SK-N-SH treated with all-trans-retinoic acid at 6 μM for 48 hours (cell line): ENCODE data around the gene IKBKE.

Source experiments
- ATAC-seq: fragments of 200-7000 bp; cut with Tn5 transposase; 3 replicates; pipeline ENCODE4 v1.9.1; 2020; ENCODE audit warnings: mild to moderate bottlenecking, moderate library complexity
- ARNTL ChIP-seq: fragments of 450-650 bp; formaldehyde crosslinking; IDR thresholded peaks from 2 replicates; pipeline ENCODE4 v1.5.0; 2020; ENCODE audit warnings: low read depth, mild to moderate bottlenecking, moderate library complexity, borderline replicate concordance
- BACH2 ChIP-seq: fragments of 250-450 bp; sonication (Bioruptor Pico); IDR thresholded peaks from 2 replicates; pipeline ENCODE4 v1.9.0; 2021; ENCODE audit warnings: mild to moderate bottlenecking, borderline replicate concordance
- CSDC2 ChIP-seq: fragments of 250-450 bp; sonication (Bioruptor Pico); IDR thresholded peaks from 2 replicates; pipeline ENCODE4 v1.5.0; 2020; ENCODE audit warnings: mild to moderate bottlenecking, moderate library complexity
- ESRRG ChIP-seq: fragments of 250-450 bp; sonication (Bioruptor Pico); IDR thresholded peaks from 2 replicates; pipeline ENCODE4 v1.6.1; 2021; ENCODE audit warnings: mild to moderate bottlenecking
- GLIS3 ChIP-seq: fragments of 250-450 bp; sonication (Bioruptor Pico); IDR thresholded peaks from 2 replicates; pipeline ENCODE4 v1.5.0; 2020; ENCODE audit warnings: mild to moderate bottlenecking, moderate library complexity
- ISL1 ChIP-seq: fragments of 250-450 bp; sonication (Bioruptor Pico); IDR thresholded peaks from 2 replicates; pipeline ENCODE4 v2.1.2; 2022; ENCODE audit warnings: mild to moderate bottlenecking, moderate library complexity
- OSR1 ChIP-seq: fragments of 250-450 bp; sonication (Bioruptor Pico); IDR thresholded peaks from 2 replicates; pipeline ENCODE4 v1.8.0; 2022; ENCODE audit warnings: moderate library complexity, mild to moderate bottlenecking, inconsistent platforms
- TCF4 ChIP-seq: fragments of 250-450 bp; sonication (Bioruptor Pico); IDR thresholded peaks from 2 replicates; pipeline ENCODE4 v1.8.0; 2021; ENCODE audit warnings: mild to moderate bottlenecking, moderate library complexity, borderline replicate concordance
- TOX ChIP-seq: fragments of 250-450 bp; sonication (Bioruptor Pico); IDR thresholded peaks from 2 replicates; pipeline ENCODE4 v1.8.0; 2021; ENCODE audit warnings: mild to moderate bottlenecking, moderate library complexity, borderline replicate concordance
- ZC3H10 ChIP-seq: fragments of 250-450 bp; sonication (Bioruptor Pico); IDR thresholded peaks from 2 replicates; pipeline ENCODE4 v1.5.1; 2021; ENCODE audit warnings: mild to moderate bottlenecking, moderate library complexity
- ZFP3 ChIP-seq: fragments of 250-450 bp; sonication (Bioruptor Pico); IDR thresholded peaks from 2 replicates; pipeline ENCODE4 v1.5.0; 2020; ENCODE audit warnings: mild to moderate bottlenecking, moderate library complexity
- ZFP30 ChIP-seq: fragments of 450-650 bp; formaldehyde crosslinking; IDR thresholded peaks from 2 replicates; pipeline ENCODE4 v1.5.0; 2022; ENCODE audit warnings: mild to moderate bottlenecking, moderate library complexity
- ZNF565 ChIP-seq: fragments of 450-650 bp; formaldehyde crosslinking; conservative IDR thresholded peaks from 2 replicates; pipeline ENCODE4 v1.5.0; 2020; ENCODE audit warnings: low read depth, mild to moderate bottlenecking, moderate library complexity
- ZNF8 ChIP-seq: fragments of 450-650 bp; formaldehyde crosslinking; IDR thresholded peaks from 2 replicates; pipeline ENCODE4 v1.5.0; 2020; ENCODE audit warnings: mild to moderate bottlenecking, moderate library complexity
- TF ChIP-seq, protein P1 (sequence below): fragments of 250-450 bp; sonication (Bioruptor Pico); IDR thresholded peaks from 2 replicates; pipeline ENCODE4 v1.5.1; 2020; ENCODE audit warnings: low read depth, mild to moderate bottlenecking, moderate library complexity
- TF ChIP-seq, protein P2 (sequence below): fragments of 250-450 bp; sonication (Bioruptor Pico); IDR thresholded peaks from 2 replicates; pipeline ENCODE4 v1.8.0; 2021; ENCODE audit warnings: low read depth, mild to moderate bottlenecking, moderate library complexity, borderline replicate concordance
- TF ChIP-seq, protein P3 (sequence below): fragments of 250-450 bp; sonication (Bioruptor Pico); IDR thresholded peaks from 2 replicates; pipeline ENCODE4 v1.5.0; 2020; ENCODE audit warnings: mild to moderate bottlenecking, moderate library complexity

IKBKE gene

DNA sequence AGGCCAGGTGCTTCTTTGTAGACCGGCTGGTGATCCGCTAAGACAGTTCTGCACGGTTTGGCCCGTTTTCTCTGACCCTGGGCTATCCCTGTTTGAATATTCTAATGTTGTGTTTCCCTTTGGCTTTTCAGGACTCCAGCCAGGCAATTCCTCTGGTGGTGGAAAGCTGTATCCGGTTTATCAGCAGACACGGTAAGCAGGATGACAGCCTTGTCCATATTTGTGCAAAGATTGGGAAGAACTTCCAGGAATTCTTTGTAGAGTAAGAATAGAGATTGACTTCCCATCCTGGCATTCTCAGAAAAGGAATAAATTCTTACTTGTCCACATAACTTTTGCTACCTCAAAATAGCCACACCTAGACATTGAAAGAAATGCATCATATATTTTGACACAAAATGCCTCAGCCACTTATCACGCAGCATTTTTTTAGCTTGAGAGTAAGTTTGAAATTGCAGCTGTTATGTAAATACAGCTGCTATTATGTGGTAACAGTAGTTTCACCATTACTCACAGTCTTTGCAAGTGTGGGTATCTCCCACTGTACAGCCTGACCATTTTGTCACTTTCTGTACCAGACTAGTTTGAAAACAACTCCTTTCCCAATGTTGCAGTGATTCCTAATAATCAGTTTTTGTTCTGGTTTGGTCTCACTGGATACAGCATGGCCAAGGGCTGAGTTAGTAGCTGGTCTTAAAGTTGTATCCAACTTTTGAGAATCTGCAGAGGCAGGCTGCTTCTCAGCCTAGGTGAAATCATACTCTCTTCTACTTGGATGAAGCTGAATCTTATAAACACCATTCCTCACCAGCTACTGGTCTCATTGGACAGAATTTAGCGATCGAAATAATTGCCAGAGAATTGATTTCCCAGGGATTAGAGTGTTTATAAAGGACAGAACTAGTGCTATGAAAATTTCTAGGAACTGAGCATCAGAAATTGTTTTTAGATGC is 40.0 kb upstream of the IKBKE start (continued):
- no peak for TF ChIP-seq TCF4 (CRISPR knock-in tag)

DNA sequence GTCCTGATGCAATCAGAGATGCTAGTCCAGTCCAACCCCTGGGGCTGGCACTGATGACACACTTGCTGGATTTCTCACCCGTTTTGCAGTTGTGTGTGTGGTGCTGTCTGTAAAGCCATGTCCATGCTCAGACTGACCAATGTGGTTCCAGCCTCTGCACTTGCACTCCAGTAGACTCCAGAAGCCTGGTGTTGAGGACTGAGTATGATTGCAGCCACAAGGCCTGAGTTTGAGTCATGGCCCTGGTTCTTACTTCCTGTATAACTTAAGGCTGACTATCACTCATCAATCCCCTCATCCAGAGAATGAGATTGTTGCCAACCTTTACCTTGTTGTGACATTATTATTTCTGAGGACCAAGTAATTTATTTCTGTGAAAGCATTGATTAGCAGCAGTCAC is 34.8 kb upstream of the IKBKE start:
- no peak for TF ChIP-seq ARNTL
- TF ChIP-seq, protein P1, sequence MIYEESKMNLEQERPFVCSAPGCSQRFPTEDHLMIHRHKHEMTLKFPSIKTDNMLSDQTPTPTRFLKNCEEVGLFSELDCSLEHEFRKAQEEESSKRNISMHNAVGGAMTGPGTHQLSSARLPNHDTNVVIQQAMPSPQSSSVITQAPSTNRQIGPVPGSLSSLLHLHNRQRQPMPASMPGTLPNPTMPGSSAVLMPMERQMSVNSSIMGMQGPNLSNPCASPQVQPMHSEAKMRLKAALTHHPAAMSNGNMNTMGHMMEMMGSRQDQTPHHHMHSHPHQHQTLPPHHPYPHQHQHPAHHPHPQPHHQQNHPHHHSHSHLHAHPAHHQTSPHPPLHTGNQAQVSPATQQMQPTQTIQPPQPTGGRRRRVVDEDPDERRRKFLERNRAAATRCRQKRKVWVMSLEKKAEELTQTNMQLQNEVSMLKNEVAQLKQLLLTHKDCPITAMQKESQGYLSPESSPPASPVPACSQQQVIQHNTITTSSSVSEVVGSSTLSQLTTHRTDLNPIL (CRISPR knock-in tag), result no peak
- TF ChIP-seq ZNF565 (CRISPR knock-in tag), result no peak
- no peak for TF ChIP-seq ZFP30 (CRISPR knock-in tag)
- ATAC-seq, result no peak; the same call in 2 of the 3 replicates

DNA sequence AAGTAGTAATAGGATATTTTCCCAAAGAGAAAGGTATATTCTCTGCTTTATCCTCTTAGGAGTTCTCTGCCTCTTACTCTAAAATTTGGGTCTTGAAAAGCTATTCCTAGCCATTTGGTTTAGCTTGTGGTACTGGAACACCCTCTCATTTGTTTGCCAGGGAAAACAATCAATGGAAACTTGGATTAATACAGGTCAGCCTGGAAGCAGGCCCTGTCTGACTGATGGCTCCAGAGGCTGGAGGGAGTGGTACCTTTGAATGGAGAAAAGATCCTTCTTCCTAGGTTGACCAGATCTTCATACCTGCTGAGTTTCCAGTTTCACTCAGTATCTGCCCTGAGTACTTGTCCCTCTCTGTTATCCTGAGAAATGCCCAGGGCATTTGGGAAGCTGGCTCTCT is 31.7 kb upstream of the IKBKE start:
- TF ChIP-seq BACH2 (CRISPR knock-in tag) (no peak), TCF4 (CRISPR knock-in tag) (no peak), ZFP3 (CRISPR knock-in tag) (no peak), ZC3H10 (CRISPR knock-in tag) (no peak), TOX (no peak), ARNTL (no peak), CSDC2 (CRISPR knock-in tag) (no peak), OSR1 (no peak), GLIS3 (CRISPR knock-in tag) (no peak), ZFP30 (CRISPR knock-in tag) (no peak), ESRRG (CRISPR knock-in tag) (no peak), ZNF8 (CRISPR knock-in tag) (no peak)
- TF ChIP-seq, protein P2, sequence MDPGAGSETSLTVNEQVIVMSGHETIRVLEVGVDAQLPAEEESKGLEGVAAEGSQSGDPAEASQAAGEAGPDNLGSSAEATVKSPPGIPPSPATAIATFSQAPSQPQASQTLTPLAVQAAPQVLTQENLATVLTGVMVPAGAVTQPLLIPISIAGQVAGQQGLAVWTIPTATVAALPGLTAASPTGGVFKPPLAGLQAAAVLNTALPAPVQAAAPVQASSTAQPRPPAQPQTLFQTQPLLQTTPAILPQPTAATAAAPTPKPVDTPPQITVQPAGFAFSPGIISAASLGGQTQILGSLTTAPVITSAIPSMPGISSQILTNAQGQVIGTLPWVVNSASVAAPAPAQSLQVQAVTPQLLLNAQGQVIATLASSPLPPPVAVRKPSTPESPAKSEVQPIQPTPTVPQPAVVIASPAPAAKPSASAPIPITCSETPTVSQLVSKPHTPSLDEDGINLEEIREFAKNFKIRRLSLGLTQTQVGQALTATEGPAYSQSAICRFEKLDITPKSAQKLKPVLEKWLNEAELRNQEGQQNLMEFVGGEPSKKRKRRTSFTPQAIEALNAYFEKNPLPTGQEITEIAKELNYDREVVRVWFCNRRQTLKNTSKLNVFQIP (CRISPR knock-in tag), result no peak
- TF ChIP-seq, all 23 proteins: peak for 0
- ATAC-seq, result no peak

DNA sequence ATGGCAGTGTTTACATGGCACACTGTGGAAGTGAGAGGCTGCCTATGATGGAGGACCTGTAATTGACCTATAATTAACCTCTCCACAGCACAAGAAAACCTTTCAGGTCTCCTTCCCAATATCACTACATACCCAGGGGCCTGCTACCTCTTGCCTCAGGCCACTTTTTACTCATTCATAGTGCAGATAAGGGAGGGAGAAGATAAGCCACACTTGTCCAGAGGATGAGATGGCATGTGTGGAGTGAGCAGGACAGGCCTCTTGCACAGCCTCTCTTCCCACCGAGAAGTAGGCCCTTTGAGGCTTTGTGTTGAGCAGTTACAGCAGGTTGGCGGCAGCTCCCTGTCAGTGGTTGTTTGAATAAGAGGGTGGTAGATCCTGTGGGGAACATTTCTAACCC is 31.1 kb upstream of the IKBKE start:
- no peak for TF ChIP-seq ZFP30 (CRISPR knock-in tag)
- no peak for TF ChIP-seq BACH2 (CRISPR knock-in tag)
- TF ChIP-seq ISL1 (CRISPR knock-in tag), result no peak
- TF ChIP-seq, protein P2 (CRISPR knock-in tag), result no peak
- TF ChIP-seq ZFP3 (CRISPR knock-in tag), result no peak
- TF ChIP-seq TCF4 (CRISPR knock-in tag), result no peak
- no peak for TF ChIP-seq ESRRG (CRISPR knock-in tag)
- TF ChIP-seq ARNTL, result no peak
- ATAC-seq, result no peak

DNA sequence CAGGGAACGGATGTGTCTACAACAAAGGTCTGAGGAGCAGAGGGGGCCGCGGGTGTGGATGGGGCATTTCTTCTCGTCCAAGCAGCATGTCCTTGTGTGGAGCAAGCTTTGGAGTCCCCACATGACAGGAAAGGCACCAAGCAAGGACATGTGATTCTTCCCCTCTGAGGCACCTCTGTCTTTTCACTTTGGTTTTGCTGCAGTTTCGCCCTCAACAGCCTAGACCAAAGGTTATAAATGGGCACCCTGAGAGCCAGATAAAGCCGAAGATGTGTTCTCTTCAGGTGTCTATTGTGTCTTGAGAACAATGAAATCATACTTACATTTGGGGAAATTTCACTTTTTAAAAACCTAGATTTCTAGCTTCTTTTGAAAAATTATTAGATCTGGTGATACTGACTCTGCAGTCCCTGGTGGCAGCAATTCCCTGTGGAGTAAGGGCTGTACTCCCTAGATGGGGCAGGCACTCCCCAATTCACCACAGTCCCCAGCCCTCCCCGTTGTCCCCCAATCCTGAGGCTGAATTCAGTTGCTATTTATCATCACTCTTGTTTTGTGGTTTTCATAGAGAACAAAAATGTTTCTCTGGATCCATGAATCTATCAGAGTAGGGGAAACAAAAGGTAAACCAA is 28.8 kb upstream of the IKBKE start:
- no peak for ATAC-seq
- TF ChIP-seq, protein P3, sequence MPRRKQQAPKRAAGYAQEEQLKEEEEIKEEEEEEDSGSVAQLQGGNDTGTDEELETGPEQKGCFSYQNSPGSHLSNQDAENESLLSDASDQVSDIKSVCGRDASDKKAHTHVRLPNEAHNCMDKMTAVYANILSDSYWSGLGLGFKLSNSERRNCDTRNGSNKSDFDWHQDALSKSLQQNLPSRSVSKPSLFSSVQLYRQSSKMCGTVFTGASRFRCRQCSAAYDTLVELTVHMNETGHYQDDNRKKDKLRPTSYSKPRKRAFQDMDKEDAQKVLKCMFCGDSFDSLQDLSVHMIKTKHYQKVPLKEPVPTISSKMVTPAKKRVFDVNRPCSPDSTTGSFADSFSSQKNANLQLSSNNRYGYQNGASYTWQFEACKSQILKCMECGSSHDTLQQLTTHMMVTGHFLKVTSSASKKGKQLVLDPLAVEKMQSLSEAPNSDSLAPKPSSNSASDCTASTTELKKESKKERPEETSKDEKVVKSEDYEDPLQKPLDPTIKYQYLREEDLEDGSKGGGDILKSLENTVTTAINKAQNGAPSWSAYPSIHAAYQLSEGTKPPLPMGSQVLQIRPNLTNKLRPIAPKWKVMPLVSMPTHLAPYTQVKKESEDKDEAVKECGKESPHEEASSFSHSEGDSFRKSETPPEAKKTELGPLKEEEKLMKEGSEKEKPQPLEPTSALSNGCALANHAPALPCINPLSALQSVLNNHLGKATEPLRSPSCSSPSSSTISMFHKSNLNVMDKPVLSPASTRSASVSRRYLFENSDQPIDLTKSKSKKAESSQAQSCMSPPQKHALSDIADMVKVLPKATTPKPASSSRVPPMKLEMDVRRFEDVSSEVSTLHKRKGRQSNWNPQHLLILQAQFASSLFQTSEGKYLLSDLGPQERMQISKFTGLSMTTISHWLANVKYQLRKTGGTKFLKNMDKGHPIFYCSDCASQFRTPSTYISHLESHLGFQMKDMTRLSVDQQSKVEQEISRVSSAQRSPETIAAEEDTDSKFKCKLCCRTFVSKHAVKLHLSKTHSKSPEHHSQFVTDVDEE, result no peak
